CD4-positive, CD25-positive, alpha-beta regulatory T cell (primary cell): ENCODE data around the gene ENOX1. TPM values are rescaled to one million over a fixed set of nuclear protein-coding genes. Genes with fewer than 3 reads are reported as not detected.

Source experiments
- ATAC-seq, 2 donors: fragments of 150-1000 bp; cut with Tn5 transposase; one replicate each; pipeline ENCODE4 v1.10.0; 2021; ENCODE audit warnings: low read depth in 2 of 2, moderate number of reproducible peaks in 2 of 2, moderate library complexity in 1 of 2
- DNase-seq, 3 donors: peaks; one replicate each; pipeline versions ENCODE4 v3.0.0 to v3.0.0-alpha.2; 2012 to 2022; ENCODE audit warnings: mixed read lengths in 1 of 3
- H3K27ac ChIP-seq: one replicate; pipeline ENCODE4 v1.7.0; 2013; ENCODE audit warnings: mild to moderate bottlenecking, low read length; ENCODE audit not compliant: insufficient read depth, poor library complexity, severe bottlenecking
- H3K27me3 ChIP-seq: one replicate; pipeline ENCODE4 v1.7.0; 2013; ENCODE audit warnings: low read length; ENCODE audit not compliant: control insufficient read depth, insufficient read depth
- H3K36me3 ChIP-seq: one replicate; pipeline ENCODE4 v1.7.0; 2013; ENCODE audit warnings: mild to moderate bottlenecking, low read length, moderate library complexity; ENCODE audit not compliant: control insufficient read depth, insufficient read depth
- H3K4me1 ChIP-seq: 2 replicates; pipeline ENCODE4 v1.7.0; 2013; ENCODE audit warnings: mild to moderate bottlenecking, low read length; ENCODE audit not compliant: insufficient read depth, control insufficient read depth, poor library complexity, severe bottlenecking
- H3K4me3 ChIP-seq: one replicate; pipeline ENCODE4 v1.7.0; 2013; ENCODE audit warnings: low read depth, mild to moderate bottlenecking, low read length, moderate library complexity
- H3K9me3 ChIP-seq, 2 experiments: 1 replicate in 1 of 2; 2 replicates in 1 of 2; pipeline ENCODE4 v1.7.0; 2013; ENCODE audit warnings: low read length in 2 of 2, mild to moderate bottlenecking in 1 of 2, moderate library complexity in 1 of 2; ENCODE audit not compliant: control insufficient read depth in 2 of 2
- H3K27ac Mint-ChIP-seq, 3 donors: one replicate each; pipeline ENCODE4 v1.8.0; 2020 to 2022; ENCODE audit warnings: mild to moderate bottlenecking in 3 of 3, mixed read lengths in 3 of 3, moderate library complexity in 2 of 3
- H3K27me3 Mint-ChIP-seq: one replicate; pipeline ENCODE4 v1.8.0; 2022; ENCODE audit warnings: mild to moderate bottlenecking, mixed read lengths
- H3K36me3 Mint-ChIP-seq: one replicate; pipeline ENCODE4 v1.8.0; 2020; ENCODE audit warnings: mixed read lengths
- H3K4me1 Mint-ChIP-seq, 4 donors: one replicate each; pipeline ENCODE4 v1.8.0; 2020 to 2022; ENCODE audit warnings: mixed read lengths in 4 of 4, mild to moderate bottlenecking in 1 of 4
- H3K4me3 Mint-ChIP-seq, 4 donors: one replicate each; pipeline ENCODE4 v1.8.0; 2020 to 2022; ENCODE audit warnings: mild to moderate bottlenecking in 4 of 4, mixed read lengths in 4 of 4, moderate library complexity in 3 of 4
- H3K9me3 Mint-ChIP-seq, 7 donors: one replicate each; pipeline ENCODE4 v1.8.0; 2020 to 2022; ENCODE audit warnings: mixed read lengths in 7 of 7, mild to moderate bottlenecking in 3 of 7, moderate library complexity in 2 of 7
- polyA plus RNA-seq, 4 donors: library from polyadenylated mRNA; unstranded; fragments of 300-500 nt; fragmentation: Illumina TruSeq; gene quantifications; one replicate each; pipeline ENCODE4 v1.2.3, GENCODE V29; 2021
- total RNA-seq: library from RNA; stranded (reverse); gene quantifications from one replicate; pipeline ENCODE4 v1.2.3, GENCODE V29; 2022

The ENOX1 gene
- total and polyA plus RNA-seq, 5 donors from 2014 or later = 0.10 TPM; not detected in 4

DNA sequence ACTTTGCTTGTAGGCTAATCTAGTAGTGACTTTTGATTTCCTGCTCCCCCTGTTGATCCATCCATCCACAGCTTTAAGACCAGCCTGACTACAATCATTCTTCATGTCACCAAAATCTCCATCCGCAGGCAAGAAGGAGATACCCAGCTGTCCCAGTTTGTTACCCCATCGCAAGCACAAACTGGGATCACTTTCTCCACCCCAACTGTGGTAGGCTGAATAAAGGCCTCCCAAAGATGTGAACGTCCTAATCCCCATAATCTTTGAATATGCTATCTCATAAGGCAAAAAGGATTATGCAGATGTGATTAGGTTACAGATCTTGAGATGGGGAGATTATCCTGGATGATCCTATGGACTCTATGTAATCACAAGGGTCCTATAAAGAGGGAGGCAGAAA lies 202.0 kb downstream of the ENOX1 start:
- no peak overlapping the region for H3K27ac ChIP-seq
- no peak overlapping the region for H3K27ac Mint-ChIP-seq
- H3K9me3 Mint-ChIP-seq = peaks cover 0 to 2% (median 0%) of the 10 kb centered on the region in 7 donors
- ATAC-seq (no peak), DNase-seq (no peak)
- no peak overlapping the region for H3K4me3 Mint-ChIP-seq
- no peaks in the 10 kb centered on the region for H3K36me3 Mint-ChIP-seq
- no peak overlapping the region for H3K4me3 ChIP-seq
- H3K4me1 ChIP-seq = no peaks in the 10 kb centered on the region
- H3K36me3 ChIP-seq = no peaks in the 10 kb centered on the region
- H3K27me3 Mint-ChIP-seq = no peaks in the 10 kb centered on the region
- H3K9me3 ChIP-seq = no peaks in the 10 kb centered on the region
- peaks cover 0 to 4% (median 0%) of the 10 kb centered on the region in 4 donors for H3K4me1 Mint-ChIP-seq
- no peaks in the 10 kb centered on the region for H3K27me3 ChIP-seq

DNA sequence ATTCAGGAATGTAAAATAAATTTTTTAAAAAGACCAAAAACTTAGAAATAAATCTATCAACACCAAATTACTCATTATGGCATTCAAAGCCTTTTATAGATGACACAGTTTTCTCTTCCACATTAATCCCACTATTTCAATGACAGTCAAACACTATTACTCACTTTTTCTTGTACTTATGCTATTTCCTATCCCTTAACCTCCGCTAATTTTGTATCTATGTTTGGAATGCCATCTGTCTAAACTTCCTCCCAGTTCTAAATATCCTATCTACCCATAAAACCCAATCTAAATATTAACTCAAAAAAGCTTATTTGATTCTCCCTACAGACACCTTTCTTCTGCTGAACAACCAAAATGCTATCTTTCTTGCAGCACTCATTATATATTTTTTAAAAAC lies 203.5 kb downstream of the ENOX1 start:
- H3K27me3 Mint-ChIP-seq = no peaks in the 10 kb centered on the region
- ATAC-seq (no peak), DNase-seq (no peak)
- H3K9me3 ChIP-seq = no peaks in the 10 kb centered on the region
- H3K27me3 ChIP-seq = no peaks in the 10 kb centered on the region
- no peak overlapping the region for H3K27ac ChIP-seq
- peaks cover 0 to 4% (median 0%) of the 10 kb centered on the region in 4 donors for H3K4me1 Mint-ChIP-seq
- H3K36me3 Mint-ChIP-seq = no peaks in the 10 kb centered on the region
- H3K4me3 ChIP-seq = no peak overlapping the region
- no peak overlapping the region for H3K27ac Mint-ChIP-seq
- peaks cover 0 to 2% (median 0%) of the 10 kb centered on the region in 7 donors for H3K9me3 Mint-ChIP-seq
- H3K4me3 Mint-ChIP-seq = no peak overlapping the region
- H3K36me3 ChIP-seq = no peaks in the 10 kb centered on the region
- no peaks in the 10 kb centered on the region for H3K4me1 ChIP-seq

DNA sequence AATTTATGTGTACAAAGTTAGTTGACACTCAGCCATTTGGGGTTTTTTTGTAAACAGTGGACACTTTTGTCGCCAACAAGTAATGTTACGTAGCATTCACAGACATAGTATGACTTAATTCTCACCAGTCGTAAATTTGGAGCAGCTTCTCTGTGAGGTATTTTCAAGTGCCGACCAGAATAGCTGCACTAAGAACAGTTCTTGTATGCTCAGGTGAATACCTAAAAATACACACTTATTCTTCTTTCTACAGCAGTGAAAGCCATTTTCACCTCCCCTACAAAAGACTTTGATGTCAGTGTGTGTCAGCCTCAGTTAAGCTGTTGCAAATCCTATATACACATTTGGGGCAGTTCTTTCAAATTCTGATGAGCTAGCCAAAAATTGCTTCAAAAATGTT lies 206.5 kb downstream of the ENOX1 start:
- Histone ChIP-seq H3K4me1 (no peaks in the 10 kb centered on the region), H3K27ac (no peak overlapping the region), H3K36me3 (no peaks in the 10 kb centered on the region), H3K27me3 (peaks cover under 1% of the 10 kb centered on the region), H3K9me3 (no peaks in the 10 kb centered on the region), H3K4me3 (no peak overlapping the region)
- Mint-ChIP-seq H3K27ac (no peak overlapping the region), H3K27me3 (peaks cover 4% of the 10 kb centered on the region), H3K9me3 (peaks cover 0 to 2% (median 0%) of the 10 kb centered on the region in 7 donors), H3K4me1 (peaks cover 0 to 4% (median 0%) of the 10 kb centered on the region in 4 donors), H3K4me3 (no peak overlapping the region), H3K36me3 (no peaks in the 10 kb centered on the region)
- ATAC-seq (no peak), DNase-seq (no peak)

DNA sequence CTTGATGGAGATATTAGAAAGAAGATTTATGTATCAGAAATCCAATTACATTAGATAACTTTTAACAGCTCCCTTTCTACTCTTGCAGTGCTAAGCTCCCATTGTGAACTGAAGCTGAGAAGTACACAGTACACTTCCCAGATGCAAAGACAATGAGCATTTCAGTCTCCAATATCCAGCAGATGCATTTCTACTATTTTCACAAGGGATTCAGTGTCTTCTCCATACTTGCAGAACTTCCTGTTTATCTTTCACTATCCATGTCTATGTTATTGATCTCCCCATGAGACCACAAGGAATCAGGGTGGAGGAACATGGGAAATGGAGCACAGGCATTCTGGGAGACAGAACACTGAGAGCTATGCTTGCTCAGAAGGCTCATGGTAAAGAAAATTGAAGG lies 207.5 kb downstream of the ENOX1 start:
- Mint-ChIP-seq H3K9me3 (peaks cover 0 to 2% (median 0%) of the 10 kb centered on the region in 7 donors), H3K4me3 (no peak overlapping the region), H3K36me3 (no peaks in the 10 kb centered on the region), H3K27me3 (peaks cover 4% of the 10 kb centered on the region), H3K4me1 (peaks cover 0 to 4% (median 0%) of the 10 kb centered on the region in 4 donors), H3K27ac (no peak overlapping the region)
- Histone ChIP-seq H3K36me3 (no peaks in the 10 kb centered on the region), H3K4me3 (no peak overlapping the region), H3K4me1 (no peaks in the 10 kb centered on the region), H3K27ac (no peak overlapping the region), H3K9me3 (no peaks in the 10 kb centered on the region), H3K27me3 (peaks cover 3% of the 10 kb centered on the region)
- no peak for ATAC-seq
- DNase-seq = no peak

DNA sequence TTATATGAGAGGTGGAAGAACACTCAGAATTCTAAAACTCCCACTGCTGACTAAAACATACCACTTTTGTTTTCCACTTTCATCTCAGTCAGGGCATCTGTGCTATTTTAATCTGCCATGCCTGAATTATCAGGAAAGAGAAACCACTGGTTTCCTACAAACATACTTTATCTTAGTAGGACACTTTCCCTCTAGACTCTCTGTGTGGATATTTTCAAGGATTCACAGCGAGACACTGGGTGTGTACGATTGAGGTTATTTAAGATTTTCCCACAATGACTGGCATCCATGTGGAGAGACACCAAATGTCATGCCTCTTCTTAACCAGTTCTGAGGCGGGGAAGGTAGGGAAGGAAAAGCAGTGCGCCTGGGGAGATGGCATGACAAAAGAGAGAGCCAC lies 212.2 kb downstream of the ENOX1 start:
- H3K36me3 ChIP-seq = no peaks in the 10 kb centered on the region
- no peaks in the 10 kb centered on the region for H3K36me3 Mint-ChIP-seq

DNA sequence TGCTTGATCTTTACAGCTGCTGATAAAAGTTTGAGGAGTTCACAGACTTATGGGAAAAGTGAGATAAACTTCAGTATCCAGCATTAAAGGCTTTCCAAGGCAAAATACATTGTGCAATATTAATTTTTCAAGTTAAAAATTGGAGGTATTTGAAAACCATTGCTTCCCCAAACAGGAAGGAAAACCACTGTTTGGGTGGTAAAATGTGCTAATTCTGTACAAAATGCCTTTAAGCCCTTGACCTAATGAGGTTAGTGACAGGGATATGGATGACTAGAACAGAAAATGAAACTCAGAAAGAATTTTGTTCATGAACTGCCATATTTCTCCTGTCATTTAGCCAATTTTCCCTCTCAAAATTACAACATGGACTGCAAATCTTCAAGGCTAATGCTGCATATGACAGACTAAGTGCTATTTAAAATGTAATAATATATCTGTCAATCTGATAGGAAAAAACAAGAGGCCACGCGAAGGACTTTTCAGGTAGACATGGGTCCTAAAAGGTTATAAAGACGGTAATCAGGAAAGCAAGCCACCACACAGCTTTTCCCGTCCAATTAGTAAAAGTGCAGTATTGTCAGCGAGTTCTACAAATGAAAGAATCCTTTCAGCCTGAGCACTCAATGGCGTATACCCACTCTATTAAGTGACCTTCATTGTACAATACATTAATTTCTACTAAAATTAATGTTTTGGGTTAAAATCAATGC lies 212.8 kb downstream of the ENOX1 start:
- peaks cover 9% of the 10 kb centered on the region for H3K27me3 Mint-ChIP-seq
- no peak for ATAC-seq
- no peak for DNase-seq
- H3K9me3 Mint-ChIP-seq = peaks cover 0 to 1% (median 0%) of the 10 kb centered on the region in 7 donors
- Histone ChIP-seq H3K36me3 (no peaks in the 10 kb centered on the region), H3K4me3 (no peak overlapping the region), H3K9me3 (no peaks in the 10 kb centered on the region), H3K4me1 (no peaks in the 10 kb centered on the region), H3K27me3 (peaks cover 3% of the 10 kb centered on the region), H3K27ac (no peak overlapping the region)
- H3K36me3 Mint-ChIP-seq = no peaks in the 10 kb centered on the region
- H3K4me3 Mint-ChIP-seq = no peak overlapping the region
- no peak overlapping the region for H3K27ac Mint-ChIP-seq
- no peaks in the 10 kb centered on the region for H3K4me1 Mint-ChIP-seq

More for the DNA sequence above, 212.2 kb downstream of the ENOX1 start:
- DNase-seq (no peak), ATAC-seq (no peak)
- Mint-ChIP-seq H3K4me1 (no peaks in the 10 kb centered on the region), H3K9me3 (peaks cover 0 to 1% (median 0%) of the 10 kb centered on the region in 7 donors), H3K27me3 (peaks cover 8% of the 10 kb centered on the region), H3K4me3 (no peak overlapping the region), H3K27ac (no peak overlapping the region)
- H3K9me3 ChIP-seq = no peaks in the 10 kb centered on the region
- H3K27me3 ChIP-seq = peaks cover 3% of the 10 kb centered on the region
- no peak overlapping the region for H3K27ac ChIP-seq
- H3K4me1 ChIP-seq = no peaks in the 10 kb centered on the region
- H3K4me3 ChIP-seq = no peak overlapping the region

DNA sequence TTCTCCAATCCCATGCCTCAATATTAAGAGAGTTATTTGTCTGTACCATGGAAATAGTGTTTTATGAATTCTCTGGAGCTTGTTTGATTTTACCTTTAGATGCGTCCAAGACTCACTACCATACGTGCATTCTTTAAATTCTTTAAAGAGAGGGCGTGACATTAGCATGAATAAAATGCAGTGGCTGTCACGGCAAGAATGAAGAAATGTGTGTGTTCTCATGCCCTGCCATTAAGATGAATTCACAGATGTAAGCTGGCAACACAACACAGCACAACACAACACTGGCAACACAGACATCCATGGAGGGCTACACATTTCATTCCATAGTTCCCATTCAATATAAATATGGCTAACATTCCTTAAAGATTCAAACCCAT lies 213.4 kb downstream of the ENOX1 start:
- Histone ChIP-seq H3K9me3 (no peaks in the 10 kb centered on the region), H3K27ac (no peak overlapping the region), H3K4me3 (no peak overlapping the region), H3K4me1 (no peaks in the 10 kb centered on the region), H3K27me3 (peaks cover 3% of the 10 kb centered on the region), H3K36me3 (no peaks in the 10 kb centered on the region)
- H3K4me3 Mint-ChIP-seq = no peak overlapping the region
- ATAC-seq (no peak), DNase-seq (no peak)
- H3K27me3 Mint-ChIP-seq = peaks cover 9% of the 10 kb centered on the region
- H3K4me1 Mint-ChIP-seq = no peaks in the 10 kb centered on the region
- H3K27ac Mint-ChIP-seq = peak overlapping the region in 1 of 3 donors; percentile 8
- peaks cover 0 to 1% (median 0%) of the 10 kb centered on the region in 7 donors for H3K9me3 Mint-ChIP-seq
- H3K36me3 Mint-ChIP-seq = no peaks in the 10 kb centered on the region
